Stimulated activated CD8-positive, alpha-beta memory T cell treated with anti-CD3 and anti-CD28 coated beads, Interleukin-12 subunit alpha, Interleukin-12 subunit beta, amount 100 ng/mL, for 24 hours (primary cell): ENCODE results near the gene FGB.
"Not testable (repeated sequence)": the region's sequence is repeated elsewhere in the genome, so short reads cannot be mapped to it uniquely, and the experiment has no call there.

Experiments used
- DNase-seq: peaks from one replicate; pipeline ENCODE4 v3.0.0-alpha.2; 2020; ENCODE audit errors: extremely low read depth

FGB gene

GRCh38 chr4:154597281-154597680 is 34.5 kb downstream of the FGB start:
- not testable (repeated sequence) for DNase-seq

GRCh38 chr4:154597798-154598774 is 35.3 kb downstream of the FGB start:
- no peak for DNase-seq

GRCh38 chr4:154602404-154603020 is 39.7 kb downstream of the FGB start:
- no peak for DNase-seq

- DNase-seq = no peak
Measured at GRCh38 chr4:154603033-154603943, 40.5 kb downstream of the FGB start.

- DNase-seq = no peak
Measured at GRCh38 chr4:154604696-154605200, 41.9 kb downstream of the FGB start.

GRCh38 chr4:154606728-154607723 is 44.2 kb downstream of the FGB start:
- no peak for DNase-seq

- no peak for DNase-seq
Measured at GRCh38 chr4:154608361-154609252, 45.8 kb downstream of the FGB start.

GRCh38 chr4:154609532-154609931 is 46.7 kb downstream of the FGB start:
- DNase-seq = no peak

GRCh38 chr4:154610582-154610981 is 47.8 kb downstream of the FGB start:
- DNase-seq = no peak

GRCh38 chr4:154611833-154612232 is 49.0 kb downstream of the FGB start:
- no peak for DNase-seq

- no peak for DNase-seq
Measured at GRCh38 chr4:154612472-154613414, 49.9 kb downstream of the FGB start, which contains the start of gene FGG. Gene FGG (minus strand): TSS chr4:154612656. CDS start chr4:154612609, 47 bp downstream.

- DNase-seq = no peak
Measured at GRCh38 chr4:154614306-154614705, 51.5 kb downstream of the FGB start.

- DNase-seq = no peak
Measured at GRCh38 chr4:154615211-154615610, 52.4 kb downstream of the FGB start.

GRCh38 chr4:154616287-154616686 is 53.5 kb downstream of the FGB start:
- no peak for DNase-seq

- DNase-seq = no peak
Measured at GRCh38 chr4:154616731-154617130, 53.9 kb downstream of the FGB start.

GRCh38 chr4:154617820-154618317 is 55.1 kb downstream of the FGB start:
- no peak for DNase-seq

- DNase-seq = no peak
Measured at GRCh38 chr4:154618708-154619315, 56.0 kb downstream of the FGB start.

- no peak for DNase-seq
Measured at GRCh38 chr4:154620111-154620510, 57.3 kb downstream of the FGB start.
